Activated CD4-positive, alpha-beta T cell treated with anti-CD3 and anti-CD28 coated beads for 24 hours (primary cell): ENCODE data around the gene HPCAL1.

Experiments
- DNase-seq, 2 donors: peaks; one replicate each; pipeline ENCODE4 v3.0.0-alpha.2; 2020; ENCODE audit warnings: low read depth in 2 of 2

HPCAL1 gene

GRCh38 chr2:10355471-10356438 is 53.1 kb downstream of the HPCAL1 start:
- no peak for DNase-seq

- no peak for DNase-seq
Observed at GRCh38 chr2:10356439-10356811, 53.7 kb downstream of the HPCAL1 start.

- DNase-seq, result no peak
Observed at GRCh38 chr2:10357193-10358169, 54.8 kb downstream of the HPCAL1 start.

GRCh38 chr2:10359246-10359645 is 56.5 kb downstream of the HPCAL1 start:
- DNase-seq, result no peak

GRCh38 chr2:10359731-10360329 is 57.1 kb downstream of the HPCAL1 start:
- DNase-seq, result no peak

- DNase-seq, result no peak
Observed at GRCh38 chr2:10360460-10360849, 57.8 kb downstream of the HPCAL1 start.

GRCh38 chr2:10360850-10361588 is 58.3 kb downstream of the HPCAL1 start:
- no peak for DNase-seq

- DNase-seq, result no peak
Observed at GRCh38 chr2:10362096-10362897, 59.6 kb downstream of the HPCAL1 start.

GRCh38 chr2:10362898-10363454 is 60.3 kb downstream of the HPCAL1 start:
- DNase-seq, result no peak

GRCh38 chr2:10363861-10364610 is 61.3 kb downstream of the HPCAL1 start:
- no peak for DNase-seq

GRCh38 chr2:10365412-10365811 is 62.7 kb downstream of the HPCAL1 start:
- no peak for DNase-seq

GRCh38 chr2:10366601-10367270 is 64.0 kb downstream of the HPCAL1 start:
- no peak for DNase-seq

GRCh38 chr2:10367472-10368439 is 65.1 kb downstream of the HPCAL1 start:
- no peak for DNase-seq

- DNase-seq, result no peak
Observed at GRCh38 chr2:10368491-10369231, 66.0 kb downstream of the HPCAL1 start.

- no peak for DNase-seq
Observed at GRCh38 chr2:10369269-10370255, 66.9 kb downstream of the HPCAL1 start.

GRCh38 chr2:10370390-10370789 is 67.7 kb downstream of the HPCAL1 start:
- DNase-seq, result no peak
